Retinal pigment epithelial cell (primary cell): ENCODE results near the gene TMC7.

Experiments used
- DNase-seq: peaks from one replicate; pipeline ENCODE4 v3.0.0-alpha.2; 2010; ENCODE audit warnings: low read depth
- H3K4me3 ChIP-seq: 2 replicates; pipeline ENCODE4 v1.5.1; 2011; ENCODE audit warnings: mild to moderate bottlenecking, low read length, control low read depth, moderate library complexity
- TF ChIP-seq, protein P1 (sequence below): conservative IDR thresholded peaks from 2 replicates; pipeline ENCODE4 v1.5.1; 2011; ENCODE audit warnings: low read depth, low read length, control low read depth, inconsistent platforms

Gene TMC7

DNA sequence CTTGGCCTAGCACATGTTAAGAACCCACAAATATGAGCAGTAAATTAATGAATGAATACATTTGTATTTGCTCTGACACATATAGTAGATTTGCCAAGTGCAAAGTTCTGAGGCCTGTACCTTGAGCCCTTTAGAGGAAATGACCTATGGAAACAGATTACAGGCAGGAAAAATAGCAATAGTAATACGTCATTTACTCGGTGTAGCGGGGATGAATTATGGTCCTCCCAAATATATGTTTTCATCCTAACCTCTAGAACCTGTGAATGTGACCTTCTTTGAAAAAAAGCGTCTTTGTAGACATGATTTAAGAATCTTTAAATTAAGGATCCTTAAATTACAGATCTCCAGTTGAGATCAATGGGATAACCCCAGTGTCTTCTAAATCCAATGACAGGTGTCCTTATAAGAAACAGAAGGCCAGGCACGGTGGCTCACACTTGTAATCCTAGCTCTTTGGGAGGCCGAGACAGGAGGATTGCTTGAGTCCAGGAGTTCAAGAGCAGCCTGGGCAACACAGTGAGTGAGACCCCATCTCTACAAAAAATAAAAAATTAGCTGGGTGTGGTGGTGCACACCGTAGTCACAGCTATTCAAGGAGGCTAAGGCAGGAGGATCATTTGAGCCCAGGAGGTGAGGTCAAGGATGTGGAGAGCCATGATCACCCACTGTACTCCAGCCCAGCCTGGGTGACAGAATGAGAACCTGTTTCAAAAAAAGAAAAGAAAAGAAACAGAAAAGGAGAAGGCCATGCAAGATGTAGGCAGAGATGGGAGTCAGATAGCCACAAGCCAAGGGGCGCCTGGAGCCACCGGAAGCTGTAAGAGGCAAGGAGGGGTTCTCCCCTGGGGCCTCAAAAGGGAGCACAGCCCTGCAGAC lies 124.9 kb downstream of the TMC7 start:
- DNase-seq: no peak

DNA sequence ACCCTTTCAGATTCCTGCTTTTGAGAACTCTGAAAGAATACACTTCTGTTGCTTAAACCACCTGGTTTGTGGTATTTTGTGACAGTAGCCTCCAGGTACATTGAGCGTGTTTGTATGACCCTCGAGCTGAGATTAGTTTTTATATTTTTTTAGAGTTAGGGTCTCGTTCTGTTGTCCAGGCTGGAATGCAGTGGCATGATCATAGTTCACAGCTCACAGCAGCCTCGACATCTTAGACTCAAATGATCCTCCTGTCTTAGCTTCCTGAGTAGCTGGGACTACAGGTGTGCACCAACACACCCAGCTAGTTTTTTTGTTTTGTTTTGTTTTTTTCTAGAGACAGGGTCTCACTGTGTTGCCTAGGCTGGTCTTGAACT lies 125.5 kb downstream of the TMC7 start:
- TF ChIP-seq, protein P1, sequence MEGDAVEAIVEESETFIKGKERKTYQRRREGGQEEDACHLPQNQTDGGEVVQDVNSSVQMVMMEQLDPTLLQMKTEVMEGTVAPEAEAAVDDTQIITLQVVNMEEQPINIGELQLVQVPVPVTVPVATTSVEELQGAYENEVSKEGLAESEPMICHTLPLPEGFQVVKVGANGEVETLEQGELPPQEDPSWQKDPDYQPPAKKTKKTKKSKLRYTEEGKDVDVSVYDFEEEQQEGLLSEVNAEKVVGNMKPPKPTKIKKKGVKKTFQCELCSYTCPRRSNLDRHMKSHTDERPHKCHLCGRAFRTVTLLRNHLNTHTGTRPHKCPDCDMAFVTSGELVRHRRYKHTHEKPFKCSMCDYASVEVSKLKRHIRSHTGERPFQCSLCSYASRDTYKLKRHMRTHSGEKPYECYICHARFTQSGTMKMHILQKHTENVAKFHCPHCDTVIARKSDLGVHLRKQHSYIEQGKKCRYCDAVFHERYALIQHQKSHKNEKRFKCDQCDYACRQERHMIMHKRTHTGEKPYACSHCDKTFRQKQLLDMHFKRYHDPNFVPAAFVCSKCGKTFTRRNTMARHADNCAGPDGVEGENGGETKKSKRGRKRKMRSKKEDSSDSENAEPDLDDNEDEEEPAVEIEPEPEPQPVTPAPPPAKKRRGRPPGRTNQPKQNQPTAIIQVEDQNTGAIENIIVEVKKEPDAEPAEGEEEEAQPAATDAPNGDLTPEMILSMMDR: no peak
- no peak for DNase-seq
- H3K4me3 ChIP-seq: no peak overlapping the region

More for the DNA sequence above, 124.9 kb downstream of the TMC7 start:
- H3K4me3 ChIP-seq: no peak overlapping the region
- TF ChIP-seq, protein P1: no peak

DNA sequence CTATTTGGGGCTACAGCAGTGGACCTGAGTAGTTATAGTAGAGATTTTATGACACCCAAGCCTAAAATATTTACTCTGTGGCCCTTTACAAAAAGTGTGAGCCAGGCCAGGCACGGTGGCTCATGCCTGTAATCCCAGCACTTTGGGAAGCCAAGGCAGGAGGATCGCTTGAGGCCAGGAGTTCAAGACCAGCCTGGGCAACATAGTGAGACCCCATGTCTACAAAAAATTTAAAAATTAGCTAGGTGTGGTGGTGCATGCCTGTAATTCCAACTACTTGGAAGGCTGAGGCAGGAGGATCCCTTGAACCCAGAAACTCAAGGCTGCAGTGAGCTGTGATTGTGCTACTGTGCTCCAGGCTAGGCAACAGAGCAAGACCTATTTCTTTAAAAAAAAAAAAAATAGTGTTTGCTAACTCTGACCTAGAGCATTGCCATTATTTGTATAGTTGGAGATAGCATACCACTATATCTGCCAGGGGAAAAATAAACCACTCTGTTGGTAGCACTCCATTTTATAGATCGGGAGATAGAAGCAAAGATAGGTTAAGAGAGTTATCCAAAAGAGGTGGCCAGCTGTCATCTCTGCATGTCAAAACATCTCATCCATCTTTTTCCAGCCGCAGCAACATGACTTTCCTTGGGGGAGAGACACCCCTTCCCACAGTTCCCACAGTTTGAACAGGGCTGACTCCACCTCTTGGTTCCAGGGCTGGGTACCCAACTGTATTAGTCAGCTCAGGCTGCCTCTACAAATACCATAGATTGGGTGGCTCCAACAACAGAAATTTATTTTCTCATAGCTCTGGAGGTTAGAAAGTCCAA lies 127.0 kb downstream of the TMC7 start:
- DNase-seq: no peak
- no peak overlapping the region for H3K4me3 ChIP-seq
- TF ChIP-seq, protein P1: no peak

DNA sequence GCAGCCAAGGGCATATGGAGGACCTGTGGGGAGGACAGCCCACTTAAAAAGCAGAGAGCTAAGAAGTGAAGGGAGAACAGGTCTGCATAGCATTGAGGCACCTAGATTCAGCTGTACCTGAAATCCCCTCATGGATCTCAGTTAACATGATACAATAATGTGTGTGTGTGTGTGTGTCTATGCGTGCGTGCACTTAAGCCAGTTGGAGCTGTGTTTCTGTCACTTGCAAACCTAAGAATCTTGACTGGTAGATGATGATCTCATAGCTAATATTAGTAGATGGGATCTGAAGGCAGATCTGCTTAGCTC lies 128.3 kb downstream of the TMC7 start:
- TF ChIP-seq, protein P1: no peak
- DNase-seq: no peak
- H3K4me3 ChIP-seq: no peak overlapping the region
